ENCODE data around the gene C19orf85.

DNA sequence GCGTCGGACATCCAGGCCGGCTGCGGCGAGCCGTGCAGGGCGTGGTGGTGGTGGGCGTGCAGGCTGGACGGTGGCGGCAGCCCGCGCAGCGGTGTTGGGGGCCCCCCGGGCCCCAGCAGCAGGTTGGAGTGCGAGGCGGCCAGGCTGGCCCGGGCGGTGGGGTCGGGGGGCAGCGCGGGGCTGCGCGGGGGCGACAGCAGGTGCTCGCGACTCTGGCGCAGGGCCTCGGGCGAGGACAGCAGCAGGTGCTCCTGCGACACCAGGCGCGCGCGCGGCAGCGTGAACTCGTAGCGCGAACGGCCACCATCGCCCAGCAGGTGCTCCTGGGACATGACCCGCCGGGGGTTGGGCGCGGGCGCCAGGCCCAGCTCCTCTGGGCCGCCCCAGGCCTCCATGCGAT is 31.3 kb downstream of the C19orf85 start:
- TF ChIP-seq, protein P1, sequence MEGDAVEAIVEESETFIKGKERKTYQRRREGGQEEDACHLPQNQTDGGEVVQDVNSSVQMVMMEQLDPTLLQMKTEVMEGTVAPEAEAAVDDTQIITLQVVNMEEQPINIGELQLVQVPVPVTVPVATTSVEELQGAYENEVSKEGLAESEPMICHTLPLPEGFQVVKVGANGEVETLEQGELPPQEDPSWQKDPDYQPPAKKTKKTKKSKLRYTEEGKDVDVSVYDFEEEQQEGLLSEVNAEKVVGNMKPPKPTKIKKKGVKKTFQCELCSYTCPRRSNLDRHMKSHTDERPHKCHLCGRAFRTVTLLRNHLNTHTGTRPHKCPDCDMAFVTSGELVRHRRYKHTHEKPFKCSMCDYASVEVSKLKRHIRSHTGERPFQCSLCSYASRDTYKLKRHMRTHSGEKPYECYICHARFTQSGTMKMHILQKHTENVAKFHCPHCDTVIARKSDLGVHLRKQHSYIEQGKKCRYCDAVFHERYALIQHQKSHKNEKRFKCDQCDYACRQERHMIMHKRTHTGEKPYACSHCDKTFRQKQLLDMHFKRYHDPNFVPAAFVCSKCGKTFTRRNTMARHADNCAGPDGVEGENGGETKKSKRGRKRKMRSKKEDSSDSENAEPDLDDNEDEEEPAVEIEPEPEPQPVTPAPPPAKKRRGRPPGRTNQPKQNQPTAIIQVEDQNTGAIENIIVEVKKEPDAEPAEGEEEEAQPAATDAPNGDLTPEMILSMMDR (conservative IDR thresholded peaks at IDR 0.05 in 1 of 2, IDR thresholded peaks at IDR 0.05 in 1 of 2; ENCODE audit: low read depth in 1 of 2, low read length in 2 of 2): no peak
- TF ChIP-seq EZH2 (IDR thresholded peaks at IDR 0.05; ENCODE audit: low read length, missing control alignments): no peak

All from fibroblast of lung (primary cell).